Cardiac fibroblast (primary cell): ENCODE results near the gene GGN.

Source experiments
- DNase-seq, 2 donors: peaks; one replicate each; pipeline versions ENCODE4 v3.0.0 to v3.0.0-alpha.2; 2010; ENCODE audit warnings: low read depth in 2 of 2
- H3K4me3 ChIP-seq, 2 donors: replicated peaks in 1 of 2; 1 replicate in 1 of 2; 2 replicates in 1 of 2; pipeline ENCODE4 v1.5.1; 2011; ENCODE audit warnings: low read depth in 2 of 2, low read length in 2 of 2, mild to moderate bottlenecking in 2 of 2, moderate library complexity in 1 of 2
- TF ChIP-seq, protein P1 (sequence below): IDR thresholded peaks from one replicate; pipeline ENCODE4 v1.5.1; 2011; ENCODE audit warnings: low read depth, mild to moderate bottlenecking, low read length, inconsistent platforms

The GGN gene

DNA sequence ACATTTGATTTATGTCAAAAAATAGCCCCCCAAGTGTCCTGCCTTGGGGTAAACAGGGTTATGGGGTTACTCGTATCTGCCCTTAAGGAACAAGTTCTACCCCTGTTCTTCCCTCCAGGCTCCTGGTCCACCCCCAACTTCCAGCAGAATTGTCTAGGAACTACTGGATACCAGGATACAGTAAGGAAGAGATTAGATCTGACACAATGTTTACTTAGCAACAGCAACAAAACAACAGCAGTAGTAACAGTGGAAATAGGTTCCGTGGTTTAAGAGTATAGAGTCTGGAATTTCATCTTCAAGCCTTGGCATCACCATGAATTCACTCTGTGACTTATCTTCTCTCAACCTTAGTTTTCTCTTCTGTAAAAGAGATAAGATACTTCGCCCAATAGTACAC lies 13.3 kb upstream of the GGN start:
- TF ChIP-seq, protein P1, sequence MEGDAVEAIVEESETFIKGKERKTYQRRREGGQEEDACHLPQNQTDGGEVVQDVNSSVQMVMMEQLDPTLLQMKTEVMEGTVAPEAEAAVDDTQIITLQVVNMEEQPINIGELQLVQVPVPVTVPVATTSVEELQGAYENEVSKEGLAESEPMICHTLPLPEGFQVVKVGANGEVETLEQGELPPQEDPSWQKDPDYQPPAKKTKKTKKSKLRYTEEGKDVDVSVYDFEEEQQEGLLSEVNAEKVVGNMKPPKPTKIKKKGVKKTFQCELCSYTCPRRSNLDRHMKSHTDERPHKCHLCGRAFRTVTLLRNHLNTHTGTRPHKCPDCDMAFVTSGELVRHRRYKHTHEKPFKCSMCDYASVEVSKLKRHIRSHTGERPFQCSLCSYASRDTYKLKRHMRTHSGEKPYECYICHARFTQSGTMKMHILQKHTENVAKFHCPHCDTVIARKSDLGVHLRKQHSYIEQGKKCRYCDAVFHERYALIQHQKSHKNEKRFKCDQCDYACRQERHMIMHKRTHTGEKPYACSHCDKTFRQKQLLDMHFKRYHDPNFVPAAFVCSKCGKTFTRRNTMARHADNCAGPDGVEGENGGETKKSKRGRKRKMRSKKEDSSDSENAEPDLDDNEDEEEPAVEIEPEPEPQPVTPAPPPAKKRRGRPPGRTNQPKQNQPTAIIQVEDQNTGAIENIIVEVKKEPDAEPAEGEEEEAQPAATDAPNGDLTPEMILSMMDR: no peak

DNA sequence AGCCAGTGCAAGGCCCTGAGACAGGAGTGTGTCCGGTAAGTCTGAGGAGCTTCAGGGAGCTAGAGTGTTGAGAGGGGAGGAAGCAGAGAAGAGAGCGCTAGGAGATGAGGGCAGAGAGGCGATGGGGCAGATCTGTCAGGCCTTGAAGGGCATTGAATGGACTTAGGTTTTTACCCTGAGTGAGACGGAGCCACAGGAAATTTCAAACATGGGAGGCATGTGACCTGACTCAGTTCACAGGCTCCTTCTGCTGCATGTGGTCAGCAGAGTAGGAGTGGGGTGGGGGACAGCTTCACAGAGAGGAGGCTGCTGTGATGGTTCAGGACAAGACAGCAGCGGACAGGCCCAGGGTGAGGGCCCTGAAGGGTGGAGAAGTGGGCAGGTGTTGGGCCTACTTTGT lies 12.5 kb upstream of the GGN start:
- DNase-seq: no peak
- TF ChIP-seq, protein P1: no peak
- no peak overlapping the region for H3K4me3 ChIP-seq

More for the DNA sequence above, 13.3 kb upstream of the GGN start:
- no peak overlapping the region for H3K4me3 ChIP-seq
- DNase-seq: peak; percentile 49 to 51

DNA sequence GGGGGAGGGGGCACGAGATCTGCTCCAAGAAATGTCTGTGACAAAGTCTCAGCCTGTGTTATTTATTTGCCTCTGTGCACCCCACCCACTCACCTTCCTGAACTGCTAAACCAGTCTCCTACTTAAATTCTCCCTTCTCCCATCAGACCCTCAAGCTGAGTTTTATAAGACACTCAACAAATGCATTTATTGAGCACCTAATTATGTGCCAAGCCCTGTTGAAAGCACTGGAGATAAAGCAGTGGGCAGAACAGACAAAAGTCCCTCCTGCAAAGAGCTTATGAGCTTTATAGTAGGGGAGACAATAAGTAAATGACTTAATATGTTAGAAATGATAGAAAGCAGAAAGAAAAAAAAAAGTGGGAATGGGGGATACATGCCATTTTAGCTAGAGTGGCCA lies 11.7 kb upstream of the GGN start:
- TF ChIP-seq, protein P1: no peak
- DNase-seq: no peak
- no peak overlapping the region for H3K4me3 ChIP-seq

DNA sequence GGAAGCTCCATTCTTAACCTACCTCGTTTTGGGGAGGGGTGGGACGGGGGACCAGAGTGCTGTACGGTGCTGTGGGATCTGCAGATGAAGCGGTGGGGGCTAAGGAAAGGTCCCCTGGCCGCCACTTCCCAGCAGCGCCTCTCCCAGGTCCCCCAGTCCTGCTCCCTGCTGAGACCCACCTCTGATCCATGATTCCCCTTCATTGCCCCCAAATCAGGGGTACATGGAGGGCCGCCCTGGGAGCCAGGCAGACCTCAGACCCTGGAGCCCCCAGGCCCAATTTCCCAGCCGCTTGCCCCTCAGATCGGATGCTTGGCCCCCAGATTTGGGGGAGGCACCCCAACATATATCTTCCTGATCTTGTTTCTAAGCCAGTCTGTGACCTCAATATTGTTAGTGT lies 11.2 kb upstream of the GGN start:
- no peak for DNase-seq
- TF ChIP-seq, protein P1: no peak
- no peak overlapping the region for H3K4me3 ChIP-seq

DNA sequence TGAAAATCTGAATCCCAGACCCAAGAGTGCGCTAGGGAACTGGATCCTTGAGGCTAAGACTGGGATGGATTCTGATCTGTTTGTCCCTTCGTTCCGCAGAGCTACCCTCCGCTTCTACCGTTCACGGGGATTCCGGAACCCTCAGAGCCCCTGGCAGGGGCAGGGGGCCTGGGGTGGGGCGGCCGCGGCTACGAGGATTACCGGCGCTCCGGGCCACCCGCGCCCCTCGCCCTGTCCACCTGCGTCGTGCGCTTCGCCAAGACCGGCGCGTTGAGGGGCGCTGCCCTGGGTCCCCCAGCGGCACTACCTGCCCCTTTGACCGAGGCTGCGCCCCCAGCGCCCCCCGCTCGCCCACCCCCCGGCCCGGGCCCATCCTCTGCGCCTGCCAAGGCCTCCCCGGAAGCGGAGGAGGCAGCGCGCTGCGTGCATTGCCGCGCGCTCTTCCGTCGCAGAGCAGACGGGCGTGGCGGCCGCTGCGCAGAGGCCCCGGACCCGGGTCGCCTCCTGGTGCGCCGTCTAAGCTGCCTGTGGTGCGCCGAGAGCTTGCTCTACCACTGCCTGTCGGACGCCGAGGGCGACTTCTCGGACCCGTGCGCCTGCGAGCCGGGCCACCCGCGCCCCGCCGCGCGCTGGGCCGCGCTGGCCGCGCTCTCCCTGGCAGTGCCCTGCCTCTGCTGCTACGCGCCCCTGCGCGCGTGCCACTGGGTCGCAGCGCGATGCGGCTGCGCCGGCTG lies 7.7 kb upstream of the GGN start:
- no peak overlapping the region for H3K4me3 ChIP-seq
- no peak for DNase-seq
- TF ChIP-seq, protein P1: no peak

DNA sequence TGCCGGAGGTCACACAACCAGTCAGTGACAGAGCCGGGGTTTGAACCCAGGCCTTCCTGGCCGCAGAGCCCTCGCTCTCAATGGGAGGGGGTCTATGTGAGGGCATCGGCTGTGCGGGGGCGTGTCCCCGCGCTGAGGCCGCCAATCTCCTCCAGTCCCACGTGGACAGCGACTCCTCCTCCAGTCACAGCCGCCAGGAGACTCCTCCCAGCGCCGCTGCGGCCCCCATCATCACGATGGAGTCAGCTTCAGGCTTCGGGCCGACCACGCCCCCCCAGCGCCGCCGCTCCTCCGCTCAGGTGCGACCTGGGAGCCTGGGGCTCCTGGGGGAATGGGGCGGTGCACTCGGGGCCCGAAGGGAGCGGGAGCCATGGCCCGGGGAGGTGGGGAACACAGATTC lies 6.7 kb upstream of the GGN start:
- no peak for DNase-seq
- TF ChIP-seq, protein P1: no peak
- no peak overlapping the region for H3K4me3 ChIP-seq

DNA sequence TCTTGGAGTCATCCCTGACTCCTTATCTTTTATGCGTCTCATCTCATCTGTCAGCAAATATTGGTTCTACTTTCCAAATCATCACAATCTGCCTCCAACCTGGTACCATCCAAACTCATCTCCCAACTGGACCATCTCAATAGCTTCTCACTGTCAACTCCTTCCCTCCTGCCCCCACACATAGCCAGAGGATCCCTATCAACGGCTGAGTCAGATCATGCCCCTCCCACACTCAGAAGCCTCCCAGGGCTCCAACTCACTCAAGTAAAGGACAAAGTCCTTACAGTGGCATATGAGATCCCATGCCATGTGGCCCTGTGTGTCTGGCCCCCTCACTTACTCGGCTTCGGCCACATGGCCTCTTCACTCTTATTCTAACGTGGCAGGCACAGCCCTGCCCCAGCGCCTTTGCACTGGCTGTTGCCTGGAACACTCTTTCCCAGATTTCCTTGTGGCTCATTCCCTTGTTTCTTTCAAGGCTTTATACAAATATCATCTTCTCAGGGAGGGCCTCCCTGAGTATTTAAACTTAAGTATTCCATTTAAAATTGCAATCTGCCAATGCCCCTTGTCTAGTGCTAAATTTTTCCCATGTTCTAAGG lies 5.0 kb upstream of the GGN start:
- no peak overlapping the region for H3K4me3 ChIP-seq
- TF ChIP-seq, protein P1: no peak
- DNase-seq: peak; percentile 34 to 53
